NB4 (cell line): ENCODE data around the gene DPYSL4.

Source experiments
- TF ChIP-seq, protein P1 (sequence below): IDR thresholded peaks from one replicate; pipeline ENCODE4 v1.5.1; 2012; ENCODE audit warnings: low read depth, low read length
- TF ChIP-seq, protein P2 (sequence below): IDR thresholded peaks from 2 replicates; pipeline ENCODE4 v1.6.1; 2011; ENCODE audit warnings: low read depth, low read length

DNA sequence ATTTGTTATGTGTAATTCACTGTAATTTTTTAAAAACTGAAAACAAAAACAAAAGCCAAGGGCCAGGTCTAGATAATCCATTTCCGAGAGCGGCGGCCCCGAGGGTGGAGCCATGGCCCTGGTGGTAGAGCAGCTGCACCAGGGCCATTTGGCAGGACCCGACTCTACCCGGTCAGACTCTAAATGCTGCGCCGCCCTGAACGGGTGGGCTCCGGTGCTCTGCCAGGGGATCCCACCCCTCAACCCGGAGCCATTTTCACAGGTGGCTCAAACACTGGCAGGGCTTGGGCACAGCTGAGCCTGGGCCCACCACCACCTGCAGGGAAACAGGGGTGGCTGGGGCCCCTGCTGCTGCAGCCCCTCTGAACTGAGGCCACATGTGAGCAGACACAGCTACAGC is 56.9 kb downstream of the DPYSL4 start:
- TF ChIP-seq, protein P1, sequence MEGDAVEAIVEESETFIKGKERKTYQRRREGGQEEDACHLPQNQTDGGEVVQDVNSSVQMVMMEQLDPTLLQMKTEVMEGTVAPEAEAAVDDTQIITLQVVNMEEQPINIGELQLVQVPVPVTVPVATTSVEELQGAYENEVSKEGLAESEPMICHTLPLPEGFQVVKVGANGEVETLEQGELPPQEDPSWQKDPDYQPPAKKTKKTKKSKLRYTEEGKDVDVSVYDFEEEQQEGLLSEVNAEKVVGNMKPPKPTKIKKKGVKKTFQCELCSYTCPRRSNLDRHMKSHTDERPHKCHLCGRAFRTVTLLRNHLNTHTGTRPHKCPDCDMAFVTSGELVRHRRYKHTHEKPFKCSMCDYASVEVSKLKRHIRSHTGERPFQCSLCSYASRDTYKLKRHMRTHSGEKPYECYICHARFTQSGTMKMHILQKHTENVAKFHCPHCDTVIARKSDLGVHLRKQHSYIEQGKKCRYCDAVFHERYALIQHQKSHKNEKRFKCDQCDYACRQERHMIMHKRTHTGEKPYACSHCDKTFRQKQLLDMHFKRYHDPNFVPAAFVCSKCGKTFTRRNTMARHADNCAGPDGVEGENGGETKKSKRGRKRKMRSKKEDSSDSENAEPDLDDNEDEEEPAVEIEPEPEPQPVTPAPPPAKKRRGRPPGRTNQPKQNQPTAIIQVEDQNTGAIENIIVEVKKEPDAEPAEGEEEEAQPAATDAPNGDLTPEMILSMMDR, result no peak
- TF ChIP-seq, protein P2, sequence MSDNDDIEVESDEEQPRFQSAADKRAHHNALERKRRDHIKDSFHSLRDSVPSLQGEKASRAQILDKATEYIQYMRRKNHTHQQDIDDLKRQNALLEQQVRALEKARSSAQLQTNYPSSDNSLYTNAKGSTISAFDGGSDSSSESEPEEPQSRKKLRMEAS, result no peak
